CD4-positive, alpha-beta T cell treated with Interleukin-4 for 1 hour (primary cell): ENCODE data around the gene SYT1.
"Not testable (repeated sequence)": the region's sequence is repeated elsewhere in the genome, so short reads cannot be mapped to it uniquely, and the experiment has no call there.

Source experiments
- DNase-seq, 2 donors: peaks; one replicate each; pipeline ENCODE4 v3.0.0-alpha.2; 2020 to 2022

SYT1 gene

GRCh38 chr12:79156846-79157463 lies 292.4 kb downstream of the SYT1 start:
- no peak for DNase-seq

GRCh38 chr12:79161249-79161934 lies 296.8 kb downstream of the SYT1 start:
- DNase-seq, result no peak

GRCh38 chr12:79162147-79162772 lies 297.7 kb downstream of the SYT1 start:
- no peak for DNase-seq

- no peak for DNase-seq
These were observed 298.4 kb downstream of the SYT1 start for GRCh38 chr12:79162948-79163347.

- DNase-seq, result no peak
These were observed 300.3 kb downstream of the SYT1 start for GRCh38 chr12:79164890-79165289.

- no peak for DNase-seq
These were observed 304.1 kb downstream of the SYT1 start for GRCh38 chr12:79168687-79169086.

- DNase-seq, result no peak
These were observed 310.1 kb downstream of the SYT1 start for GRCh38 chr12:79174626-79175025.

GRCh38 chr12:79183003-79183402 lies 318.4 kb downstream of the SYT1 start:
- DNase-seq, result no peak

GRCh38 chr12:79183926-79184325 lies 319.4 kb downstream of the SYT1 start:
- no peak for DNase-seq

- no peak for DNase-seq
These were observed 321.9 kb downstream of the SYT1 start for GRCh38 chr12:79186506-79186905.

GRCh38 chr12:79187032-79187431 lies 322.5 kb downstream of the SYT1 start:
- DNase-seq, result no peak

- no peak for DNase-seq
These were observed 326.8 kb downstream of the SYT1 start for GRCh38 chr12:79191391-79191790.

- no peak for DNase-seq
These were observed 330.0 kb downstream of the SYT1 start for GRCh38 chr12:79194595-79194994.

- DNase-seq, result no peak
These were observed 334.6 kb downstream of the SYT1 start for GRCh38 chr12:79199166-79199565.

GRCh38 chr12:79200176-79200575 lies 335.6 kb downstream of the SYT1 start:
- no peak for DNase-seq

GRCh38 chr12:79203058-79203647 lies 338.6 kb downstream of the SYT1 start:
- DNase-seq, result no peak

GRCh38 chr12:79206871-79207270 lies 342.3 kb downstream of the SYT1 start:
- DNase-seq, result no peak

- not testable (repeated sequence) for DNase-seq
These were observed 345.8 kb downstream of the SYT1 start for GRCh38 chr12:79210403-79210802.

GRCh38 chr12:79217306-79217705 lies 352.7 kb downstream of the SYT1 start:
- no peak for DNase-seq

GRCh38 chr12:79223210-79223609 lies 358.6 kb downstream of the SYT1 start:
- DNase-seq, result no peak

- no peak for DNase-seq
These were observed 359.2 kb downstream of the SYT1 start for GRCh38 chr12:79223761-79224160.

- no peak for DNase-seq
These were observed 362.5 kb downstream of the SYT1 start for GRCh38 chr12:79227091-79227490.

- DNase-seq, result no peak
These were observed 363.1 kb downstream of the SYT1 start for GRCh38 chr12:79227646-79228045.

- DNase-seq, result no peak
These were observed 368.8 kb downstream of the SYT1 start for GRCh38 chr12:79233341-79233781.
